ENCODE measurements around the gene EMD.
"Not testable (repeated sequence)": the region's sequence is repeated elsewhere in the genome, so short reads cannot be mapped to it uniquely, and the experiment has no call there.

Gene EMD

DNA sequence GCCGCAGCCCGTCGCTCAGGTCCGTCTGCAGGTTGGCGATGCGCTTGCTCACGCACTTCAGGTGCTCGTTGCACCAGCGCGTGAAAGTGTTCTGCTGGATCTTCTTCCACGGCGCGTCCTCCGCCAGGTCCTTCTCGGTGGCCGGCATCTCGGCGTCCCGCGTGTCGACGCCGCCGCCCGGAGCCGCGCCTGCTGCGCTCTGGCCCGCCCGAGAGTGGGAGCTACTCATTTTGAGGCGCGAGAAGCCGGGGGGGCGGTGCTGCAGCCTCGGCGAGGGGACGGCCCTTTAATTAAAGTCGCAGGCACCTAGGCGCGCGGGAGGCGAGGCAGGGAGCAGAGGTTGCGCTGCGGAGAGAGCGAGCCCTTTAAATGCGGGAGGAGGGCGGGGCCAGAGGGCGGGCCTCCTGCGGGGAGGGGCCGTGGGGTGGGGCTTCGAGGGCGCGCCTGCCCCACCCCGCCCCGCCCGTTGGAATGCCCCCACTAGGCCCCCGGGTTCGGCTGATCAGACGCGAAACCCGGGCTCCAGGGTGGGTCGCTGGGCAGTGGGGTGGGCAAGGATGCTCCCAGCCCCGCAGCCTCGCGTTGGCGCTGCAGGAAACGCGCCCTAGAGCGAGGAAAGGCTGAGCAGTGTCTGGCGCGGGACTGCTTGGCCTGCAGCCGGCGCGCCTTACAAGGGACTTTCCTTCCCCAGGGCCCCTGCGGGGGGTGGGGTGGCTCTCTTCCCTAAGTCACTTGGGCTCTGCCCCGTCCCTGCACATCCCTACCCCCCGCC is 7.9 kb upstream of the EMD start:
- DNase-seq (ENCODE audit: low spot score), result peak; percentile 94

DNA sequence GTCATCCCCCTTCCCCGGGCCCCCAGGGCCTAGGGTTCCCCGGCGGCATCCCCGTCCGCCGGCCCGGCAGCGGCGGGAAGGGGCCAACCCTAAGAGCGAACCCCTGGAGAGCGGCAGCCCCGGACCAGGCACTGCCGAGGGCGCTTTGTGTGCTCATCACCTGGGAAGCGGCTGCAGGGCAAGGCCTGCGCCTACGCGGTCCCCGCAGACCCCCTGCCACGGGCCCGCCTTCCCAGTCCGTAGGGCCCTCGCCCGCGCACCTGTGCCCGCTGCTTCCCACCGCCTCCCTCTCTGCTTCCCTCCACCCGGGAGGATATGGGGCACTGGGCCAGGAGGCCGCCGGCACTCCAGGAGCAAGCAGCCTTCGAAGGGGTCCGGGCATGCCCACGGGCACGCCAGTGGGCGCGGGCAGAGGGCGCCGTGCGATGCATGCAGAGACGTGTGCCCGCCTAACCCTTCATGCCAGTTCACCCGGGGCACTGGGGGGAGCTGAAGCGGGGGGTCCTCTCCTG is 7.2 kb upstream of the EMD start:
- DNase-seq (ENCODE audit: low spot score), result no peak

- no peak for DNase-seq (ENCODE audit: low spot score)
Observed at GRCh38 chrX:154372612-154373022, 6.5 kb upstream of the EMD start.

GRCh38 chrX:154373340-154374306 is 5.5 kb upstream of the EMD start:
- peak; percentile 69 for DNase-seq (ENCODE audit: low spot score)

DNA sequence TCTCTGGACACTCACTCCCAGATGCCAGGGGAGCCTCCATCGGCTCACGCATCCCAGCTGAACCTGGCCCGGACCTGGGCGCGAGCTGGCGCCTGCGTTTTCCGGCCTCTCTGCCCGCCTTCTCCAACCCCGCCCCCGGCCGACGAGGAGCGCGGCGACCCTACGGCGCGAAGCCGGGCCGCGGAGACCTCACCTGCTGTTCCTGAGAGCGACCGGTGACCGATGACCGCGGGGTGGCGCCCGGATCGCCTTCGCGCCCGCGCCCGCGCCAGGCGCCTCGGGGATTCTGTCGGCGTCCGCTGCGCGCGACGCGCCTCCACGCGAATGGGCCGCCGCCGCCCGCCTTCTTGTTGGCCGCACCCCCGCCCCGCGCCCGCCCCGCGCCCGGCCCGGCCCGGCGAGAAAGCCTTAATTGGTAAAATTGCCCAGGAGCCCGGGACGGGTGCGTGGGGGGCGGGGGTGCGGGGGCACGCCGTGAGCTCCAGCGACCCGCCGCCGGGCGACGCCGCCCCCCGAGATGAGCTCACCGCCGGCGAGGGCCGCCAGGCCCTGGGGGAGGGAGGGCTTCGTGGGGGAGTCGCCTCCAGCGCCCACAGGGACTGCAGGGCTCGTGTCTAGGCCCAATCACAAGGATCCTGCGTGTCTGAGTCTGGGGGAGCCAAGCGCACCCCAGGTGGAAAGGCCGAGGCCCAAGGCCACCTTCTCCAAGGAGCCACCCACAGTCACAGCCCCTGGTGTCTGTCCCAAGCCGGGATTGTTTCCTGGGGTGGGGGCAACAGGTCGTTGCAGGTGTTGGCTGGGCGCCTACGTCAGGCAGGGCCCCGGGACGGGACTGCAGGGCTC is 4.6 kb upstream of the EMD start, which contains the start of gene FLNA:
Gene FLNA, minus strand, starts transcription at position 322 of the 843 bp plus-strand sequence. CDS start 3,389 bp downstream, outside the sequence.
- DNase-seq (ENCODE audit: low spot score), result no peak

- no peak for DNase-seq (ENCODE audit: low spot score)
Observed at GRCh38 chrX:154375156-154375504, 4.0 kb upstream of the EMD start.

- no peak for DNase-seq (ENCODE audit: low spot score)
Observed at GRCh38 chrX:154376774-154377173, 2.3 kb upstream of the EMD start.

DNA sequence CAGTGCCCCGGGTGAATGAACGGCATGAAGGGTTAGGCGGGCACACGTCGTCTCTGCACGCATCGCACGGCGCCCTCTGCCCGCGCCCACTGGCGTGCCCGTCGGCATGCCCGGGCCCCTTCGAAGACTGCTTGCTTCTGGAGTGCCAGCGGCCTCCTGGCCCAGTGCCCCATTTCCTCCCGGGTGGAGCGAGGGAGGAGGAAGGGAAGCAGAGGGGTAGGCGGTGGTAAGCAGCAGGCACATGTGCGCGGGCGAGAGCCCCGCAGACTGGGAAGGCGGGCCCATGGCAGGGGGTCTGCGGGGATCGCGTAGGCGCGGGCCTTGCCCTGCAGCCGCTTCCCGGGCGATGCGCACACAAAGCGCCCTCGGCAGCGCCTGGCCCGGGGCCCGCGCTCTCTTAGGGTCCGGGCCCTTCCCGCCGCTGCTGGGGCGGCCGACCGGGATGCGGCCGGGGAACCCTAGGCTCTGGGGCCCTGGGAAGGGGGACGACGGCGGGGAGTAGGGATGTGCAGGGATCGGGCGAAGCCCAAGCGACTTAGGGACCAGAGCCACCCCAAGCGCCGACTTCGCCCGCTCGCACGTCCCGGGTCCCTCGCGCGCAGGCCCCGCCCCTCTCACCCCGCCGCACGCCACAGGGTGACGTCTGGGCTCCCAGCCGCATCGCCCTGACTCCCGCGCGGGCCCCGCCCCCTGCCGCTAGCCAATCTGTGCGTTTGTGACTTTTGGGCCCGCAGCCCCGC is 866 bp upstream of the EMD start:
- peak; percentile 61 for DNase-seq (ENCODE audit: low spot score)

DNA sequence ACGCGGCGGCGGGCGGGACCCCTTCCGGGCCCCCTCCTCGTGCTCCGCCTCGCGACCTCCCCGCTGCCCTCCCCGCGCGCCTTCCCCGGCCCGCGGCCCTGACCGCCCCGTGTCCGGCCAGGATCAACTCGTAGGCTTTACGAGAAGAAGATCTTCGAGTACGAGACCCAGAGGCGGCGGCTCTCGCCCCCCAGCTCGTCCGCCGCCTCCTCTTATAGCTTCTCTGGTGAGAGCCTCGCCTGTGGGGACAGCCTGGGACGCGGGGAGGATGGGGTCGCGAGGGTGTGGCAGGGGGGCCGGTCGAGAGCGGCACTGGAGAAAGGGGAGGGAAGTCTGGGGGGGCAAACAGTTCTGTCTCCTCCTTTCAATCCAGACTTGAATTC is 465 bp downstream of the EMD start:
- no peak for DNase-seq (ENCODE audit: low spot score)

GRCh38 chrX:154380153-154380552 is 1.1 kb downstream of the EMD start:
- DNase-seq (ENCODE audit: low spot score), result no peak

GRCh38 chrX:154380787-154381186 is 1.7 kb downstream of the EMD start:
- no peak for DNase-seq (ENCODE audit: low spot score)

DNA sequence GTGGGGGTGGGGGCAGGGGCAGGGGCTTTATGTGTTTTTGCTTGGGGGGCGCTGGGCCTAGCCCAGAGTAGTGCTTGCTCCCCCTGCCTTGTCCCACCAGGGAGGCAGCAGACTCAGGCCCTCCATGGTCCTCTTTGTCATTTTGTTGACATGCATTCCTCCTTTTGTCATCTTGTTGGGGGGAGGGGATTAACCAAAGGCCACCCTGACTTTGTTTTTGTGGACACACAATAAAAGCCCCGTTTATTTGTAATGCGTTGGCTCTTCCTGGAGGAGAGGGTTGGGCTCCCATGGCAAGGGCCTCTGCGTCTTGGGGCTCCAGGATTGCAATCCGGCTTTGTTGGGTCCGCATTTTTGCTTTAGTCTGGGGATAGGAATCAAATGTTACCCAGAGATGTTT is 2.2 kb downstream of the EMD start:
- DNase-seq (ENCODE audit: low spot score), result no peak

DNA sequence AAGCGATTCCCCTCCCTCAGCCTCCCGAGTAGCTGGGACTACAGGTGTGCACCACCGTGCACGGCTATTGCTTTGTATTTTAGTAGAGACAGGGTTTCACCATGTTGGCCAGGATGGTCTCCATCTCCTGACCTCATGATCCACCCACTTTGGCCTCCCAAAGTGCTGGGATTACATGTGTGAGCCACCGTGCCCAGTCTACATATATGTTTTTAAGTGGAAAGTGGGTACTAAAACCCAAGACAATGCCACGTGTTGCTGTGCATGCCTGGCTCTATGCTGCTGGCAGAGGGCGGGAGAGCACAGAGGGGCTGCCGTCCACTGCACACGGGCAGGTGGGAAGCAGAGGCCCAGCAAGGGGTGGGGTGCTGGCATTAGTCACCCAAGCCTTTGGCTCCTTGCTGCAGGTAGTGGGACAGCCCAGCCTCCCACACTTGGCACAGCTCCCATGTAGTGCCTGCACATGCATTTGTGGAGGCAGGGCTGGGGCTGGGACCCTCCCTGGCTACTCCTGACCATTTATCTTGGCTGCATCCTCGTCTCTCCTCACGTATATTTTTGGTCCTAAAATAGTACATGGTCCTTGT is 3.5 kb downstream of the EMD start:
- DNase-seq (ENCODE audit: low spot score), result no peak

GRCh38 chrX:154383359-154384283 is 4.5 kb downstream of the EMD start:
- DNase-seq (ENCODE audit: low spot score), result no peak

GRCh38 chrX:154384284-154384892 is 5.3 kb downstream of the EMD start:
- DNase-seq (ENCODE audit: low spot score), result no peak

- not testable (repeated sequence) for DNase-seq (ENCODE audit: low spot score)
Observed at GRCh38 chrX:154388094-154388493, 9.0 kb downstream of the EMD start.

- not testable (repeated sequence) for DNase-seq (ENCODE audit: low spot score)
Observed at GRCh38 chrX:154388649-154389048, 9.6 kb downstream of the EMD start.

DNA sequence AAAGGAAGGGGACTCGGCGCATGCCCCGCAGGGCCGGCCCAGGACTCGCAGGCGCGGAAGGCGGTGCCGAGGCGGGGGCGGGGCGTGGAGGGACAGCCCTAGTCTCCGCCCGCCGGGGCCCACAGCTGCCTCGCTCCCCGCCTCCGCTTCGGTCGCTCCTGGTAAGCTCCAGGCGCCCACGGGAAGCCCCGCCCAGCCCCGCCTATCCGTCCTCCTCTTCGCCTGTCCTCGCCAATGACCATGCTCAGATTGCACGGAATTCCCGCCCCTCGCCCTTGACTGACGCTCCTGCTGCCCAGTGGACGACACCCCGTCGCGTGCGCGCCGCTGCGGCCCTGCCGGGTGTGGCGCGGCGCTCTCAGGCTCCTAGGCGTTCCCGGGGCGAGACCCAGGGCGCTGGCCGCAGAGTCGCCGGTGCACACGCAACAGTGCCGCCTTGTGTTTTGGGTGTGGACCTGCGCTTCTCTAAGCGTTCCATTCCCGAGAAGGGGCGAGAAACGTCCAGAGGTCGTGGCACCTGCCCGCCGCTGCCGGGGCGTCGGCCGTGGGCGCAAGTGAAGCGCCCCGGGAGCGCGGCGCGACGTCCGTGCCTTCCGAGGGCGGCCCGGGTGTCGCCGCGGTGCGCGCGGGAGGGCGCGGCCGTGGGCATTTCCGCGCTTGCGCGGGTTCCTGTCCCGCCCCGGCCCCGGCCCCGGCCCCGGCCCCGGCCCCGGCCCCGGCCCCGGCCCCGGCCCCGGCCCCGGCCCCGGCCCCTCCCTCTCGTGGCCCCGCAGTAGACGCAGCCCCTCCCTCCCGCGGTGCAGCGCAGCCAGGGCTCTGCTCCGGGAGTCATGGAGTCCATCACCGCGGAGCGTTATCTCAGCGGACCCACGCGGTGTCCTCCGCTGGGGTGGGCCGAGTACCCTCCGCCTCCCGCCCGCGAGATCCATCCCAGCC is 11.0 kb downstream of the EMD start:
- not testable (repeated sequence) for DNase-seq (ENCODE audit: low spot score)
